Stimulated activated CD4-positive, alpha-beta T cell treated with anti-CD3 and anti-CD28 coated beads, Interleukin-2, amount 100 ng/mL, for 4 hours (primary cell): Measurements from ENCODE around the gene ELL.

Experiments
- DNase-seq: peaks from one replicate; pipeline ENCODE4 v3.0.0-alpha.2; 2020; ENCODE audit warnings: low read depth

ELL gene

GRCh38 chr19:18445262-18445948, 76.5 kb downstream of the ELL start:
- no peak for DNase-seq

- DNase-seq, result no peak
Measured at GRCh38 chr19:18444513-18444912, 77.4 kb downstream of the ELL start.

GRCh38 chr19:18443831-18444230, 78.0 kb downstream of the ELL start:
- no peak for DNase-seq

GRCh38 chr19:18443406-18443805, 78.5 kb downstream of the ELL start:
- DNase-seq, result no peak

- DNase-seq, result no peak
Measured at GRCh38 chr19:18442941-18443340, 78.9 kb downstream of the ELL start.

GRCh38 chr19:18441804-18442788, 79.8 kb downstream of the ELL start:
- no peak for DNase-seq

- DNase-seq, result no peak
Measured at GRCh38 chr19:18440936-18441803, 80.7 kb downstream of the ELL start.

GRCh38 chr19:18440415-18440877, 81.4 kb downstream of the ELL start:
- no peak for DNase-seq

GRCh38 chr19:18439910-18440237, 82.0 kb downstream of the ELL start:
- DNase-seq, result no peak

- DNase-seq, result no peak
Measured at GRCh38 chr19:18439025-18439909, 82.6 kb downstream of the ELL start.

- DNase-seq, result no peak
Measured at GRCh38 chr19:18438331-18439024, 83.4 kb downstream of the ELL start.

- peak; percentile 54 for DNase-seq
Measured at GRCh38 chr19:18437491-18438330, 84.2 kb downstream of the ELL start, which contains the start of gene ISYNA1. ISYNA1 (minus strand) TSS chr19:18438133; CDS start chr19:18437979, 154 bp downstream.

- DNase-seq, result peak; percentile 67
Measured at GRCh38 chr19:18436671-18437490, 85.0 kb downstream of the ELL start.

- no peak for DNase-seq
Measured at GRCh38 chr19:18435842-18436670, 85.8 kb downstream of the ELL start.

GRCh38 chr19:18435178-18435841, 86.6 kb downstream of the ELL start:
- DNase-seq, result no peak

- DNase-seq, result no peak
Measured at GRCh38 chr19:18434411-18435175, 87.3 kb downstream of the ELL start.
